Panc1 (cell line): ENCODE data around the gene R3HDM2. TPM values are rescaled to one million over a fixed set of nuclear protein-coding genes. Genes with fewer than 3 reads are reported as not detected.

Experiments
- ATAC-seq: fragments of 200-7000 bp; cut with Tn5 transposase; 2 replicates; pipeline ENCODE4 v1.9.1; 2020; ENCODE audit warnings: mild to moderate bottlenecking, moderate library complexity
- BruUV-seq: library from RNA; stranded (reverse); fragments of 400-500 nt; replicated peaks from 2 replicates; lab custom pipeline; 2021; lab: Mats Ljungman, UMichigan
- CTCF ChIA-PET: fragments of 300-600 bp; sonication (Branson Sonifier 250); formaldehyde crosslinking; loops from one replicate; lab custom pipeline; 2022; ENCODE audit warnings: antibody characterized with exemption; lab: Charles Lee
- POLR2A ChIA-PET: fragments of 300-600 bp; sonication (Branson Sonifier 250); formaldehyde crosslinking; loops from one replicate; lab custom pipeline; 2022; ENCODE audit warnings: antibody characterized with exemption; lab: Charles Lee
- DNase-seq: peaks from one replicate; pipeline ENCODE4 v3.0.0-alpha.2; 2010; ENCODE audit warnings: low read depth, low spot score
- H3K27ac ChIP-seq: 2 replicates; pipeline ENCODE4 v1.5.1; 2011; ENCODE audit warnings: mild to moderate bottlenecking, low read length, inconsistent platforms
- H3K27me3 ChIP-seq: fragments of 200-500 bp; sonication (Bioruptor generic); 2 replicates; pipeline ENCODE4 v1.6.0; 2014; ENCODE audit warnings: low read length, inconsistent platforms; ENCODE audit not compliant: control insufficient read depth, insufficient read depth
- H3K36me3 ChIP-seq: fragments of 200-500 bp; sonication (Bioruptor generic); 2 replicates; pipeline ENCODE4 v1.5.1; 2014; ENCODE audit warnings: inconsistent platforms, mild to moderate bottlenecking, low read length, moderate library complexity; ENCODE audit not compliant: control insufficient read depth, insufficient read depth
- H3K4me1 ChIP-seq: 2 replicates; pipeline ENCODE4 v1.5.1; 2011; ENCODE audit warnings: inconsistent platforms, mild to moderate bottlenecking, low read length, moderate library complexity; ENCODE audit not compliant: control insufficient read depth, insufficient read depth
- H3K4me3 ChIP-seq, 2 experiments: 2 replicates each; pipeline ENCODE4 v1.5.1; 2011 to 2012; ENCODE audit warnings: low read depth in 2 of 2, low read length in 2 of 2, mild to moderate bottlenecking in 2 of 2, inconsistent platforms in 1 of 2, moderate library complexity in 1 of 2
- H3K9me3 ChIP-seq: fragments of 200-500 bp; sonication (Bioruptor generic); 2 replicates; pipeline ENCODE4 v1.5.1; 2014; ENCODE audit warnings: low read depth, mild to moderate bottlenecking, inconsistent platforms, low read length, moderate library complexity; ENCODE audit not compliant: control insufficient read depth, insufficient read depth
- CTCF ChIP-seq: fragments of 450-650 bp; IDR thresholded peaks from 2 replicates; pipeline ENCODE4 v1.5.1; 2017; ENCODE audit warnings: mild to moderate bottlenecking
- POLR2AphosphoS5 ChIP-seq: IDR thresholded peaks from 2 replicates; pipeline ENCODE4 v1.6.1; 2012; ENCODE audit warnings: mild to moderate bottlenecking, low read depth, low read length, moderate library complexity
- REST ChIP-seq, 2 experiments: IDR thresholded peaks; 2 replicates each; pipeline ENCODE4 v1.6.1; 2011 to 2012; ENCODE audit warnings: low read depth in 2 of 2, control low read depth in 1 of 2, low read length in 1 of 2, mild to moderate bottlenecking in 1 of 2, moderate library complexity in 1 of 2; ENCODE audit not compliant: insufficient read depth in 1 of 2
- SIN3A ChIP-seq: IDR thresholded peaks from 2 replicates; pipeline ENCODE4 v1.6.1; 2012; ENCODE audit warnings: low read depth, mild to moderate bottlenecking, low read length, moderate library complexity, borderline replicate concordance; ENCODE audit not compliant: insufficient read depth
- TCF7L2 ChIP-seq: IDR thresholded peaks from 2 replicates; pipeline ENCODE4 v1.6.1; 2011; ENCODE audit warnings: mild to moderate bottlenecking, low read depth, low read length, inconsistent platforms
- in situ Hi-C: cut with HindIII; loops from 2 replicates; pipeline ENCODE4 v1.10.0; 2016; ENCODE audit warnings: low sequenced_read_pairs, low pct_unique_long_range_greater_than_20kb
- intact Hi-C: fragments of 100-400 bp; cut with micrococcal nuclease; formaldehyde crosslinking; loops from one replicate; pipeline ENCODE4 v1.10.0; 2022; ENCODE audit not compliant: unreplicated experiment
- total RNA-seq: library from RNA; stranded (reverse); gene quantifications from one replicate; pipeline ENCODE4 v1.2.1, GENCODE V29; 2021; ENCODE audit not compliant: unreplicated experiment

Gene R3HDM2
- total RNA-seq, 1 experiment from 2014 or later: 56.5 TPM

DNA sequence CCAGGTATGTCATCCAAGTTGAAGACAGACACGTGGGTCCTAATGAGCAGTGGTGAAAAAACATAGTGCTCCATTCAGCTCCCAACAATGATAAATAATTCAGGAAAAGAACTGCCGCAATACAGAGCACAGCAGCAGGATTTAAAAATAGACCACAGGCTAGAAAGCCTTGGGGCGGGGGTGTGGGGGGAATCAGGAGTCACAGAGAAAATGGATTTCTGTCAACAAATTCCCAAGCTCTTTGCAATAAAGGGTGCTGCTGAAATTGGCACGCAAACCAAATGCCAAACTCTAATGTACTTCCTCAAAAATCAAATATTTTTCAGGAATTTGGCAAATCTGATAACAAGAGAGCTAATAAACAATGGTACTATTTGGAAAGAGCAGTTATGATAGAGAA is 58.6 kb downstream of the R3HDM2 start:
- POLR2A ChIA-PET: interaction anchor here (0.7 kb wide), 1 partner anchor 39 kb away, joined by 4 read pairs; no protein-coding TSS in a partner anchor
- no peaks in the 10 kb centered on the region for H3K4me1 ChIP-seq
- in situ Hi-C loops: no loop called here

DNA sequence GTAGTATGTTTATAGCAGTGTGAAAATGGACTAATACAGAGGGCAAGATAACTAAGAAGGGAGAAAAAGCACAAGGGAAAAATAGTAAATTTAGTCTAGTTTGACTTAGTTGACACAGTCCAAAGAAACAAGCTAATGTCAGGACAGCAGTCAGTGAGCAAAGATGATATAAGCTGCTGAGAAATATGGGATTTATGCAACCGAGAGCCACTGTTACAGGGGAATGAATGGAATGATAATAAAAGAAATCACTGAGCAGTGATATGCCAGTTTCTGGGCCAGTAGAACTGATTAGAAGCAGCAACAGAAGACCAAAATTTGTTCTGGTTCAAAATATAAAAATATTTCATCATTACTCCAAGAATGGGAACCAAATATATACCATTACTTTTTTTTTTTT is 60.1 kb downstream of the R3HDM2 start:
- H3K27ac ChIP-seq: no peak overlapping the region
- H3K4me1 ChIP-seq: no peaks in the 10 kb centered on the region
- H3K4me3 ChIP-seq: no peak overlapping the region
- no peaks in the 10 kb centered on the region for H3K36me3 ChIP-seq
- DNase-seq: no peak
- TF ChIP-seq SIN3A (no peak), CTCF (no peak), POLR2AphosphoS5 (no peak), TCF7L2 (no peak), REST (IDR thresholded peaks at IDR 0.05; ENCODE audit: insufficient read depth in 1 of 2, low read depth in 2 of 2, low read length in 1 of 2) (no peak)
- ChIA-PET POLR2A (no interaction called here), CTCF (no interaction called here)
- H3K9me3 ChIP-seq: peaks cover 11% of the 10 kb centered on the region; the same call in 1 of the 2 replicates
- ATAC-seq: no peak
- BruUV-seq: no TSS peak
- intact Hi-C loops (no loop called here), in situ Hi-C loops (no loop called here)
- no peaks in the 10 kb centered on the region for H3K27me3 ChIP-seq

More for the DNA sequence above, 58.6 kb downstream of the R3HDM2 start:
- H3K27ac ChIP-seq: no peak overlapping the region
- TF ChIP-seq POLR2AphosphoS5: no peak
- TF ChIP-seq TCF7L2: no peak
- TF ChIP-seq CTCF: no peak
- no peak for TF ChIP-seq SIN3A
- TF ChIP-seq REST (IDR thresholded peaks at IDR 0.05; ENCODE audit: insufficient read depth in 1 of 2, low read depth in 2 of 2, low read length in 1 of 2): no peak
- H3K4me3 ChIP-seq: no peak overlapping the region
- CTCF ChIA-PET: no interaction called here
- no peak for DNase-seq
- no peak for ATAC-seq
- H3K27me3 ChIP-seq: no peaks in the 10 kb centered on the region
- no TSS peak for BruUV-seq
- H3K36me3 ChIP-seq: no peaks in the 10 kb centered on the region
- peaks cover 8% of the 10 kb centered on the region; the same call in 1 of the 2 replicates for H3K9me3 ChIP-seq
- intact Hi-C loops: no loop called here
